ENCODE results near the gene SGCG.

- TF ChIP-seq CTCF (IDR thresholded peaks at IDR 0.05) (no peak), POLR2AphosphoS5 (IDR thresholded peaks at IDR 0.05; ENCODE audit: insufficient read depth in 1 of 2, low read depth in 1 of 2) (no peak)
Observed at GRCh38 chr13:23348262-23349127, 167.7 kb downstream of the SGCG start.

Data from vagina (tissue), 2 donors.